Mesendoderm (in vitro differentiated cells): ENCODE results near the gene B3GNT4.

Experiments used
- DNase-seq: peaks from one replicate; pipeline ENCODE4 v3.0.0; 2013
- H2AK5ac ChIP-seq: 2 replicates; pipeline ENCODE4 v1.6.1; 2013; ENCODE audit warnings: low read length, inconsistent platforms
- H2BK120ac ChIP-seq: 2 replicates; pipeline ENCODE4 v1.6.1; 2013; ENCODE audit warnings: low read depth, mild to moderate bottlenecking, low read length, moderate library complexity, mixed read lengths
- H2BK15ac ChIP-seq: replicated peaks from 2 replicates; pipeline ENCODE4 v1.6.1; 2013; ENCODE audit warnings: low read depth, mild to moderate bottlenecking, moderate library complexity
- H2BK5ac ChIP-seq: 2 replicates; pipeline ENCODE4 v1.6.1; 2013; ENCODE audit warnings: low read length, inconsistent platforms
- H3K18ac ChIP-seq: 2 replicates; pipeline ENCODE4 v1.6.1; 2013; ENCODE audit warnings: mild to moderate bottlenecking, low read length, mixed read lengths
- H3K23ac ChIP-seq: one replicate; pipeline ENCODE4 v1.6.1; 2013; ENCODE audit warnings: low read length
- H3K27ac ChIP-seq: 2 replicates; pipeline ENCODE4 v1.5.1; 2013; ENCODE audit warnings: low read depth, mild to moderate bottlenecking, inconsistent platforms, low read length, moderate library complexity
- H3K27me3 ChIP-seq: 2 replicates; pipeline ENCODE4 v1.6.1; 2013; ENCODE audit warnings: low read length, control low read depth, mild to moderate bottlenecking, inconsistent platforms; ENCODE audit not compliant: insufficient read depth, poor library complexity
- H3K36me3 ChIP-seq: 2 replicates; pipeline ENCODE4 v1.6.1; 2013; ENCODE audit warnings: low read length, inconsistent platforms; ENCODE audit not compliant: control insufficient read depth, insufficient read depth
- H3K4ac ChIP-seq: one replicate; pipeline ENCODE4 v1.6.1; 2013; ENCODE audit warnings: low read depth, mild to moderate bottlenecking, low read length, moderate library complexity
- H3K4me1 ChIP-seq: 2 replicates; pipeline ENCODE4 v1.6.1; 2013; ENCODE audit warnings: low read depth, low read length, inconsistent platforms; ENCODE audit not compliant: control insufficient read depth
- H3K4me2 ChIP-seq: 2 replicates; pipeline ENCODE4 v1.6.1; 2013; ENCODE audit warnings: low read length
- H3K4me3 ChIP-seq: 2 replicates; pipeline ENCODE4 v1.5.1; 2013; ENCODE audit warnings: mild to moderate bottlenecking, low read length
- H3K56ac ChIP-seq: one replicate; pipeline ENCODE4 v1.6.1; 2013; ENCODE audit warnings: low read length
- H3K79me1 ChIP-seq: 2 replicates; pipeline ENCODE4 v1.6.1; 2013; ENCODE audit warnings: low read length, inconsistent platforms
- H3K79me2 ChIP-seq: 2 replicates; pipeline ENCODE4 v1.6.1; 2013; ENCODE audit warnings: mild to moderate bottlenecking, low read length; ENCODE audit not compliant: control insufficient read depth, insufficient read depth
- H3K9ac ChIP-seq: 2 replicates; pipeline ENCODE4 v1.6.1; 2013; ENCODE audit warnings: low read length, inconsistent platforms
- H4K5ac ChIP-seq: one replicate; pipeline ENCODE4 v1.6.1; 2013; ENCODE audit warnings: low read length
- H4K8ac ChIP-seq: one replicate; pipeline ENCODE4 v1.6.1; 2013; ENCODE audit warnings: low read depth, mild to moderate bottlenecking, control low read depth, low read length, moderate library complexity
- WGBS: extraction: QIAGEN DNeasy Blood & Tissue Kit; methylation state at CpG from one replicate; pipeline ENCODE4 v1.1.7; 2013; ENCODE audit warnings: low lambda C conversion rate, missing lambda C conversion rate; ENCODE audit not compliant: insufficient coverage; ENCODE audit errors: extremely low coverage; 5-methylcytosine and 5-hydroxymethylcytosine counted together

The B3GNT4 gene

GRCh38 chr12:122197612-122197966 lies 5.9 kb upstream of the B3GNT4 start:
- H3K9ac ChIP-seq = no peak overlapping the region
- WGBS = no CpG with 5 or more reads among the region's 1 CpG
- no peaks in the 10 kb centered on the region for H3K4me1 ChIP-seq
- no peak overlapping the region for H2BK5ac ChIP-seq
- no peaks in the 10 kb centered on the region for H3K36me3 ChIP-seq
- H2BK120ac ChIP-seq = no peak overlapping the region
- H3K27me3 ChIP-seq = no peaks in the 10 kb centered on the region
- no peak overlapping the region for H4K5ac ChIP-seq
- no peak overlapping the region for H3K4me2 ChIP-seq
- DNase-seq = no peak
- no peak overlapping the region for H3K27ac ChIP-seq
- H2AK5ac ChIP-seq = no peak overlapping the region
- H3K56ac ChIP-seq = no peak overlapping the region
- H2BK15ac ChIP-seq = no peak overlapping the region
- H3K79me1 ChIP-seq = no peaks in the 10 kb centered on the region
- no peak overlapping the region for H4K8ac ChIP-seq
- no peak overlapping the region for H3K4me3 ChIP-seq
- no peak overlapping the region for H3K23ac ChIP-seq
- no peaks in the 10 kb centered on the region for H3K79me2 ChIP-seq
- no peak overlapping the region for H3K18ac ChIP-seq
- no peak overlapping the region for H3K4ac ChIP-seq

- Histone ChIP-seq H2BK120ac (no peak overlapping the region), H3K36me3 (no peaks in the 10 kb centered on the region), H3K27me3 (peaks cover 3% of the 10 kb centered on the region)
These were observed 3.8 kb upstream of the B3GNT4 start for GRCh38 chr12:122199484-122200355.

GRCh38 chr12:122200541-122201175 lies 2.9 kb upstream of the B3GNT4 start:
- Histone ChIP-seq H4K5ac (no peak overlapping the region), H3K56ac (no peak overlapping the region), H3K27ac (no peak overlapping the region), H2BK5ac (no peak overlapping the region), H2BK15ac (no peak overlapping the region), H3K23ac (no peak overlapping the region), H3K4me3 (no peak overlapping the region), H3K79me2 (no peaks in the 10 kb centered on the region), H2AK5ac (no peak overlapping the region), H3K18ac (no peak overlapping the region), H3K4me1 (no peaks in the 10 kb centered on the region), H2BK120ac (no peak overlapping the region), H3K9ac (no peak overlapping the region), H3K36me3 (no peaks in the 10 kb centered on the region), H3K79me1 (no peaks in the 10 kb centered on the region), H3K27me3 (peaks cover 3% of the 10 kb centered on the region), H3K4ac (no peak overlapping the region), H3K4me2 (no peak overlapping the region), H4K8ac (no peak overlapping the region)
- no peak for DNase-seq
- no CpG with 5 or more reads among the region's 24 CpGs for WGBS

More at GRCh38 chr12:122199484-122200355, 3.8 kb upstream of the B3GNT4 start:
- Histone ChIP-seq H3K18ac (no peak overlapping the region), H2AK5ac (no peak overlapping the region), H3K56ac (no peak overlapping the region), H2BK15ac (no peak overlapping the region), H3K4me1 (no peaks in the 10 kb centered on the region), H3K27ac (no peak overlapping the region), H3K4ac (no peak overlapping the region), H3K79me1 (no peaks in the 10 kb centered on the region), H3K23ac (no peak overlapping the region), H4K5ac (no peak overlapping the region), H3K4me3 (no peak overlapping the region), H2BK5ac (no peak overlapping the region), H4K8ac (no peak overlapping the region), H3K4me2 (no peak overlapping the region), H3K79me2 (no peaks in the 10 kb centered on the region), H3K9ac (no peak overlapping the region)
- no peak for DNase-seq
- WGBS = no CpG with 5 or more reads among the region's 29 CpGs

- Histone ChIP-seq H3K79me1 (no peaks in the 10 kb centered on the region), H3K4me3 (no peak overlapping the region), H3K27ac (no peak overlapping the region), H2BK5ac (no peak overlapping the region), H3K9ac (no peak overlapping the region), H4K8ac (no peak overlapping the region), H3K18ac (no peak overlapping the region), H2BK15ac (no peak overlapping the region), H3K23ac (no peak overlapping the region), H3K56ac (no peak overlapping the region), H3K36me3 (no peaks in the 10 kb centered on the region), H3K4ac (no peak overlapping the region), H3K4me1 (no peaks in the 10 kb centered on the region), H3K27me3 (peaks cover 3% of the 10 kb centered on the region), H3K79me2 (no peaks in the 10 kb centered on the region), H2AK5ac (no peak overlapping the region), H3K4me2 (no peak overlapping the region), H4K5ac (no peak overlapping the region), H2BK120ac (no peak overlapping the region)
- no peak for DNase-seq
- no CpG with 5 or more reads among the region's 5 CpGs for WGBS
These were observed 2.1 kb upstream of the B3GNT4 start for GRCh38 chr12:122201381-122201780.

GRCh38 chr12:122202017-122202416 lies 1.5 kb upstream of the B3GNT4 start:
- no peaks in the 10 kb centered on the region for H3K4me1 ChIP-seq
- no peak for DNase-seq
- H3K9ac ChIP-seq = no peak overlapping the region
- no peaks in the 10 kb centered on the region for H3K79me1 ChIP-seq
- H2BK5ac ChIP-seq = no peak overlapping the region
- no peak overlapping the region for H3K18ac ChIP-seq
- H3K79me2 ChIP-seq = no peaks in the 10 kb centered on the region
- H2AK5ac ChIP-seq = no peak overlapping the region
- H3K56ac ChIP-seq = no peak overlapping the region
- H2BK15ac ChIP-seq = no peak overlapping the region
- WGBS = no CpG with 5 or more reads among the region's 6 CpGs
- H3K27me3 ChIP-seq = peaks cover 3% of the 10 kb centered on the region
- no peak overlapping the region for H3K4ac ChIP-seq
- no peak overlapping the region for H4K8ac ChIP-seq
- H3K4me3 ChIP-seq = no peak overlapping the region
- H3K36me3 ChIP-seq = no peaks in the 10 kb centered on the region
- H3K27ac ChIP-seq = no peak overlapping the region
- H2BK120ac ChIP-seq = no peak overlapping the region
- no peak overlapping the region for H3K23ac ChIP-seq
- H3K4me2 ChIP-seq = no peak overlapping the region
- no peak overlapping the region for H4K5ac ChIP-seq
